ENCODE measurements around the gene DPYSL5.
"Not testable (repeated sequence)": the region's sequence is repeated elsewhere in the genome, so short reads cannot be mapped to it uniquely, and the experiment has no call there.

The DPYSL5 gene

GRCh38 chr2:26911911-26912861, 64.3 kb downstream of the DPYSL5 start:
- no peak for TF ChIP-seq POLR2A (IDR thresholded peaks at IDR 0.05; ENCODE audit: low read depth, low read length)
- no peak for FAIRE-seq
- no peak for DNase-seq (ENCODE audit: insufficient read length, low spot score)

- no peak for DNase-seq (ENCODE audit: insufficient read length, low spot score)
- TF ChIP-seq POLR2A (IDR thresholded peaks at IDR 0.05; ENCODE audit: low read depth, low read length): no peak
These were observed 65.7 kb downstream of the DPYSL5 start for GRCh38 chr2:26913606-26913998.

GRCh38 chr2:26913999-26914658, 66.2 kb downstream of the DPYSL5 start:
- FAIRE-seq: no peak
- DNase-seq (ENCODE audit: insufficient read length, low spot score): no peak
- TF ChIP-seq POLR2A (IDR thresholded peaks at IDR 0.05; ENCODE audit: low read depth, low read length): no peak

More at GRCh38 chr2:26913606-26913998, 65.7 kb downstream of the DPYSL5 start:
- FAIRE-seq: no peak

GRCh38 chr2:26914659-26915310, 66.9 kb downstream of the DPYSL5 start:
- FAIRE-seq (no peak), DNase-seq (ENCODE audit: insufficient read length, low spot score) (no peak)
- TF ChIP-seq POLR2A (IDR thresholded peaks at IDR 0.05; ENCODE audit: low read depth, low read length): no peak

- FAIRE-seq: no peak
- no peak for DNase-seq (ENCODE audit: insufficient read length, low spot score)
- TF ChIP-seq POLR2A (IDR thresholded peaks at IDR 0.05; ENCODE audit: low read depth, low read length): no peak
These were observed 67.4 kb downstream of the DPYSL5 start for GRCh38 chr2:26915316-26915715.

GRCh38 chr2:26916128-26916692, 68.3 kb downstream of the DPYSL5 start:
- FAIRE-seq (no peak), DNase-seq (ENCODE audit: insufficient read length, low spot score) (no peak)
- no peak for TF ChIP-seq POLR2A (IDR thresholded peaks at IDR 0.05; ENCODE audit: low read depth, low read length)

GRCh38 chr2:26917135-26917836, 69.4 kb downstream of the DPYSL5 start:
- FAIRE-seq (no peak), DNase-seq (ENCODE audit: insufficient read length, low spot score) (no peak)
- TF ChIP-seq POLR2A (IDR thresholded peaks at IDR 0.05; ENCODE audit: low read depth, low read length): no peak

GRCh38 chr2:26921323-26921722, 73.4 kb downstream of the DPYSL5 start:
- DNase-seq (ENCODE audit: insufficient read length, low spot score) (no peak), FAIRE-seq (no peak)
- TF ChIP-seq POLR2A (IDR thresholded peaks at IDR 0.05; ENCODE audit: low read depth, low read length): no peak

- DNase-seq (ENCODE audit: insufficient read length, low spot score): peak; percentile 78
- no peak for TF ChIP-seq POLR2A (IDR thresholded peaks at IDR 0.05; ENCODE audit: low read depth, low read length)
- FAIRE-seq: peak; percentile 67
These were observed 74.7 kb downstream of the DPYSL5 start for GRCh38 chr2:26922405-26923188.

- not testable (repeated sequence) for FAIRE-seq; DNase-seq (ENCODE audit: insufficient read length, low spot score)
These were observed 75.2 kb downstream of the DPYSL5 start for GRCh38 chr2:26923189-26923466.

GRCh38 chr2:26924731-26925099, 76.8 kb downstream of the DPYSL5 start:
- TF ChIP-seq POLR2A (IDR thresholded peaks at IDR 0.05; ENCODE audit: low read depth, low read length): no peak
- FAIRE-seq (no peak), DNase-seq (ENCODE audit: insufficient read length, low spot score) (no peak)

- no peak for FAIRE-seq
- no peak for DNase-seq (ENCODE audit: insufficient read length, low spot score)
- no peak for TF ChIP-seq POLR2A (IDR thresholded peaks at IDR 0.05; ENCODE audit: low read depth, low read length)
These were observed 77.3 kb downstream of the DPYSL5 start for GRCh38 chr2:26925100-26925791.
